ENCODE results near the gene GRM1. TPM values are rescaled to one million over a fixed set of nuclear protein-coding genes. Genes with fewer than 3 reads are reported as not detected.

Gene GRM1
- total RNA-seq, 1 donor from 2014 or later, result not detected

GRCh38 chr6:146153040-146153758 is 124.3 kb downstream of the GRM1 start:
- H3K4me1 ChIP-seq, result no peaks in the 10 kb centered on the region
- intact Hi-C loops (cut with DNase I), result no loop called here
- DNase-seq (ENCODE audit: extremely low spot score in 2 of 2), result no peak
- no peak overlapping the region for H3K27ac ChIP-seq
- H3K36me3 ChIP-seq, result no peaks in the 10 kb centered on the region
- no peak overlapping the region for H3K4me3 ChIP-seq
- no peaks in the 10 kb centered on the region for H3K9me3 ChIP-seq
- TF ChIP-seq POLR2AphosphoS5 (IDR thresholded peaks at IDR 0.05; ENCODE audit: insufficient read depth in 1 of 2, low read depth in 1 of 2), result no peak
- TF ChIP-seq, protein P1, sequence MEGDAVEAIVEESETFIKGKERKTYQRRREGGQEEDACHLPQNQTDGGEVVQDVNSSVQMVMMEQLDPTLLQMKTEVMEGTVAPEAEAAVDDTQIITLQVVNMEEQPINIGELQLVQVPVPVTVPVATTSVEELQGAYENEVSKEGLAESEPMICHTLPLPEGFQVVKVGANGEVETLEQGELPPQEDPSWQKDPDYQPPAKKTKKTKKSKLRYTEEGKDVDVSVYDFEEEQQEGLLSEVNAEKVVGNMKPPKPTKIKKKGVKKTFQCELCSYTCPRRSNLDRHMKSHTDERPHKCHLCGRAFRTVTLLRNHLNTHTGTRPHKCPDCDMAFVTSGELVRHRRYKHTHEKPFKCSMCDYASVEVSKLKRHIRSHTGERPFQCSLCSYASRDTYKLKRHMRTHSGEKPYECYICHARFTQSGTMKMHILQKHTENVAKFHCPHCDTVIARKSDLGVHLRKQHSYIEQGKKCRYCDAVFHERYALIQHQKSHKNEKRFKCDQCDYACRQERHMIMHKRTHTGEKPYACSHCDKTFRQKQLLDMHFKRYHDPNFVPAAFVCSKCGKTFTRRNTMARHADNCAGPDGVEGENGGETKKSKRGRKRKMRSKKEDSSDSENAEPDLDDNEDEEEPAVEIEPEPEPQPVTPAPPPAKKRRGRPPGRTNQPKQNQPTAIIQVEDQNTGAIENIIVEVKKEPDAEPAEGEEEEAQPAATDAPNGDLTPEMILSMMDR (IDR thresholded peaks at IDR 0.05), result no peak
- TF ChIP-seq POLR2A (IDR thresholded peaks at IDR 0.05), result no peak
- no peaks in the 10 kb centered on the region for H3K27me3 ChIP-seq

- no peak overlapping the region for H3K4me3 ChIP-seq
- no peaks in the 10 kb centered on the region for H3K9me3 ChIP-seq
- H3K36me3 ChIP-seq, result no peaks in the 10 kb centered on the region
- TF ChIP-seq POLR2AphosphoS5 (IDR thresholded peaks at IDR 0.05; ENCODE audit: insufficient read depth in 1 of 2, low read depth in 1 of 2) (no peak), POLR2A (IDR thresholded peaks at IDR 0.05) (no peak)
- TF ChIP-seq, protein P1 (IDR thresholded peaks at IDR 0.05), result no peak
- DNase-seq (ENCODE audit: extremely low spot score in 2 of 2), result no peak
- H3K27ac ChIP-seq, result no peak overlapping the region
- H3K4me1 ChIP-seq, result no peaks in the 10 kb centered on the region
- no peaks in the 10 kb centered on the region for H3K27me3 ChIP-seq
- intact Hi-C loops (cut with DNase I), result no loop called here
These were observed 125.3 kb downstream of the GRM1 start for GRCh38 chr6:146154197-146154596.

DNA sequence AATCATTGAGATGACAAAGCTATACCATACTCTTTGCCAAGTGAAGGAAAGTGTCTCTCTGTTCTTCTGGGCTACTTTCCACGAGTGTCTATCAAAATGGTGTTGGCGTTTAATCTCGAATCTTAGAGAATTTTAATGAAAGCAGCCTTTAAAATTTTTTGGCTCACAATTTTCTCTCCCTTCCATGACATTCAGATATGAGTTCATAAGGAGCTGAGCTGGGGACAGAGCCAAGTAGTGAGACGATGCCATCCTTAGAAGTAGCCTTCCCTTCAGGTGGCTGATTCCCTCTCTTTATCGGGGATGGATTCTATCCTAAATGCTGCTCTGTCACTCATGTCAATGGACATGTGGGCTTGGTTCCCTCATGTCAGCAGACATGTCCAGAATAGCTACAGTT is 132.8 kb downstream of the GRM1 start:
- H3K4me3 ChIP-seq, result no peak overlapping the region
- H3K27me3 ChIP-seq, result no peaks in the 10 kb centered on the region
- H3K27ac ChIP-seq, result no peak overlapping the region
- TF ChIP-seq POLR2A (IDR thresholded peaks at IDR 0.05), result no peak
- TF ChIP-seq, protein P1 (IDR thresholded peaks at IDR 0.05), result no peak
- TF ChIP-seq POLR2AphosphoS5 (IDR thresholded peaks at IDR 0.05; ENCODE audit: insufficient read depth in 1 of 2, low read depth in 1 of 2), result no peak
- no peak for DNase-seq (ENCODE audit: extremely low spot score in 2 of 2)
- H3K36me3 ChIP-seq, result no peaks in the 10 kb centered on the region
- no peaks in the 10 kb centered on the region for H3K4me1 ChIP-seq
- intact Hi-C loops (cut with DNase I), result no loop called here
- H3K9me3 ChIP-seq, result no peaks in the 10 kb centered on the region

DNA sequence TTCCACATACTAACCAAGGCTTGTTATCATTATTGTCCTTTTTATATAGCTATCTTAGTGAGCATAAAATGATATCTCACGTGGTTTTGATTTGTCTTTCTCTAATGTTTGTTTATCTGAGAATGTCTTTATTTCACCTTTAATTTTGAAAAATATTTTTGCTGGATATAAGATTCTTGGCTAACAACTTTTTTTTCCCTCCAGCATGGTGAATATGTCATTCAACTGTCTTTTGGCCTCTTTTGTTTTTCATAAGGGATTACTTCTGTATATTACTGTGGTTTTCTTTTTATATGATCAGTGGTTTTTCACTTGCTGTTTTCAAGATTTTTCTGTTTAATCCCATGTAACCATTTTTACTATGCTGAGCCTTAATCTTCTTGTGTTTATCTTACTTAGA is 141.0 kb downstream of the GRM1 start:
- Histone ChIP-seq H3K4me1 (no peaks in the 10 kb centered on the region), H3K36me3 (no peaks in the 10 kb centered on the region), H3K27ac (no peak overlapping the region), H3K4me3 (no peak overlapping the region), H3K9me3 (no peaks in the 10 kb centered on the region), H3K27me3 (no peaks in the 10 kb centered on the region)
- DNase-seq (ENCODE audit: extremely low spot score in 2 of 2), result no peak
- no peak for TF ChIP-seq POLR2A (IDR thresholded peaks at IDR 0.05)
- TF ChIP-seq, protein P1 (IDR thresholded peaks at IDR 0.05), result no peak
- TF ChIP-seq POLR2AphosphoS5 (IDR thresholded peaks at IDR 0.05; ENCODE audit: insufficient read depth in 1 of 2, low read depth in 1 of 2), result no peak
- intact Hi-C loops (cut with DNase I), result no loop called here

DNA sequence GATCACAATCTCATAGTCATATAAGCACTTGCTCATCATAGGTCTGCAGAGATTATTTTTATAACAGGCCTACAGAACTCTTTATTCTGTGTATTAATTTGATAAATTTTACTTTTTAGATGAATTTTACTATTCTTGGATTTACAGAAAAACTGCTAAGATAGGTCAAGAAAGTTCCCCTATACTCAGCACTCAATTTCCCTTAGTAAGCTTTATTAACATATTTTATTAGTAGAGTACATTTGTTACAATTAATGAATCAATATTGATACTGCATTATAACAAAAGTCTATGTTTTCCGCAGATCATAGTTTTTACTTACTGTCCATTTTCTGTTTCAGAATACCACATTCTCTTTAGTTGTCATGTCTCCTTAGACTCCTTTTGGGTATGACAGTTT is 148.9 kb downstream of the GRM1 start:
- Histone ChIP-seq H3K27me3 (no peaks in the 10 kb centered on the region), H3K4me1 (no peaks in the 10 kb centered on the region), H3K4me3 (no peak overlapping the region), H3K9me3 (no peaks in the 10 kb centered on the region), H3K36me3 (no peaks in the 10 kb centered on the region), H3K27ac (no peak overlapping the region)
- intact Hi-C loops (cut with DNase I), result no loop called here
- TF ChIP-seq POLR2AphosphoS5 (IDR thresholded peaks at IDR 0.05; ENCODE audit: insufficient read depth in 1 of 2, low read depth in 1 of 2) (no peak), POLR2A (IDR thresholded peaks at IDR 0.05) (no peak)
- TF ChIP-seq, protein P1 (IDR thresholded peaks at IDR 0.05), result no peak
- DNase-seq (ENCODE audit: extremely low spot score in 2 of 2), result no peak
